ENCODE measurements around the gene FN3KRP. TPM values are rescaled to one million over a fixed set of nuclear protein-coding genes. Genes with fewer than 3 reads are reported as not detected.

The FN3KRP gene
- 15.1 and 16.4 TPM in 2 replicates for polyA plus RNA-seq (2011; rRNA removed)
- 7.5 and 9.5 TPM in 2 replicates for polyA minus RNA-seq (2011; rRNA and poly(A)+ RNA removed)

DNA sequence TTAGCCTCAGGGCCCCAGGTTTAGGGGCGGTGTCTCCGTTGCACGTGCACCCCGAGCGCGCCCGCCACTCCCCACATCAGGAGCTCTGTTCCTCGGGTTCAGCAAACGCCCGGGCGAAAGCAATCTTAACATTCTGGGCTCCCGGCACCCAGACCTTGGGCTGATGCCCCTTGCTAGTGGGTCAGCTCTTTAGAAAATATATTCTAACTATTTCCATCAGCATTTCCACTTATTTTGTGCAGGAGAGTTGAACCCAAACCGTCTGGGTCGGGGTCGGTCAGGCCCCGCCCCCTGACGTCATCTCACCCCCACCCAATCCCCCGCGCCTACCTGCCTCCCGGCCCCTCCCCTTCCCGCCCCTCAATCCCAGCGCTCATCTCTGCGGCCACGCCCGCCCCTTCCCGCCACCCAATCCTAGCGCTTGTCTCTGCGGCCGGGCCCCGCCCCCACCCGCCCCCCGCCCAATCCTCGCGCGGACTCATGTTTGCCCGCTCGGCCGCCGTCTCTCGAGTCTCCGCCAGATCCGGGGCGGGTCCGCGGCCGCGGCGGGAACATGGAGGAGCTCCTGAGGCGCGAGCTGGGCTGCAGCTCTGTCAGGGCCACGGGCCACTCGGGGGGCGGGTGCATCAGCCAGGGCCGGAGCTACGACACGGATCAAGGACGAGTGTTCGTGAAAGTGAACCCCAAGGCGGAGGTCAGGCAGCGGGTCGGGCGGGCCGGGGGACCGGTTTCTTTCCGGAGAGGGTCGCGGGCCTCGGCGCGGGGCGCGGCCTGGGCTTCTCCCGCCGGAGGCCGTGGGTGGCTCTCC lies at the start of gene FN3KRP:
FN3KRP (plus strand) TSS at position 504 of the 808 bp plus-strand sequence; CDS start at position 554, 50 bp downstream.
- Histone ChIP-seq H3K27ac (ENCODE audit: low read depth, low read length) (no peak within 1 kb of the TSS), H3K27me3 (ENCODE audit: control insufficient read depth, insufficient read depth, low read length) (no peaks in the 10 kb centered on the region), H3K4me3 (ENCODE audit: low read depth, low read length) (peak within 1 kb of the TSS; percentile 80), H3K9me3 (ENCODE audit: control insufficient read depth, insufficient read depth, low read length) (no peaks in the 10 kb centered on the region; the same call in 1 of the 2 replicates)
- no peak for TF ChIP-seq CTCF (IDR thresholded peaks at IDR 0.05; ENCODE audit: low read depth, low read length)
- peak; percentile 51 for DNase-seq (ENCODE audit: low read depth, low spot score)
- ChIA-PET CTCF (interaction anchor here (0.6 kb wide), 1 partner anchor 48 kb away, joined by 3 read pairs; no protein-coding TSS in a partner anchor), POLR2A (interaction anchor here (0.6 to 1.0 kb wide), 6 partner anchors 8 to 1946 kb away, joined by 3 to 10 read pairs (median 6); no protein-coding TSS in a partner anchor)

GRCh38 chr17:82666931-82667667 lies 49.4 kb upstream of the FN3KRP start:
- no peak overlapping the region for H3K27ac ChIP-seq (ENCODE audit: low read depth, low read length)
- no peaks in the 10 kb centered on the region for H3K27me3 ChIP-seq (ENCODE audit: control insufficient read depth, insufficient read depth, low read length)
- CTCF ChIA-PET = interaction anchor here (1.8 kb wide), 1 partner anchor 105 kb away, joined by 15 read pairs; no protein-coding TSS in a partner anchor
- POLR2A ChIA-PET = no interaction called here
- no peak for DNase-seq (ENCODE audit: low read depth, low spot score)
- no peak overlapping the region for H3K4me3 ChIP-seq (ENCODE audit: low read depth, low read length)
- TF ChIP-seq CTCF (IDR thresholded peaks at IDR 0.05; ENCODE audit: low read depth, low read length) = no peak
- H3K9me3 ChIP-seq (ENCODE audit: control insufficient read depth, insufficient read depth, low read length) = no peaks in the 10 kb centered on the region; the same call in 1 of the 2 replicates

DNA sequence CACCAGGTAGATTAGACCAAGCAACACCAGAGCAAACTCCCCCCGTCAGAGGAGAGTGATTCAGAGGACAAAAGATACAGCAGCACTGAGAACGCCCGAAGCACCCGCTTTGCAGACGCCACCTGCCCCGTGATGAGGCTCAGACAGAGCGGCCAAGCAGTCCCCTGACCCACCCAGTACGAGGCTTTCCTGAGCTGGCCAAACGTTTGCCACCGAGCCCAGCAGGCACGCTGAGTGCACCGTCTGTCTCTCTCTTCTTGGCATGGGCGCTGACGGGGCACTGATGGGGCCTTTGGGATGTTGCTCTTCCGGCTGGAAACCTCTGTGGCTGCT lies 48.9 kb upstream of the FN3KRP start:
- CTCF ChIA-PET = interaction anchor here (0.6 to 2.4 kb wide), 5 partner anchors 11 to 107 kb away, joined by 3 to 15 read pairs (median 7); partner anchors contain the start of gene FN3KRP
- H3K4me3 ChIP-seq (ENCODE audit: low read depth, low read length) = no peak overlapping the region
- POLR2A ChIA-PET = no interaction called here

GRCh38 chr17:82668024-82668630 lies 48.4 kb upstream of the FN3KRP start:
- H3K27me3 ChIP-seq (ENCODE audit: control insufficient read depth, insufficient read depth, low read length) = no peaks in the 10 kb centered on the region
- CTCF ChIA-PET = interaction anchor here (0.6 to 2.4 kb wide), 9 partner anchors 10 to 208 kb away, joined by 3 to 15 read pairs (median 4); partner anchors contain the start of gene FN3KRP
- TF ChIP-seq CTCF (IDR thresholded peaks at IDR 0.05; ENCODE audit: low read depth, low read length) = no peak
- H3K27ac ChIP-seq (ENCODE audit: low read depth, low read length) = no peak overlapping the region
- POLR2A ChIA-PET = interaction anchor here (0.8 kb wide), 1 partner anchor 48 kb away, joined by 10 read pairs; the partner anchor contains the start of gene FN3KRP
- no peak for DNase-seq (ENCODE audit: low read depth, low spot score)
- no peak overlapping the region for H3K4me3 ChIP-seq (ENCODE audit: low read depth, low read length)
- H3K9me3 ChIP-seq (ENCODE audit: control insufficient read depth, insufficient read depth, low read length) = no peaks in the 10 kb centered on the region; the same call in 1 of the 2 replicates

More for the DNA sequence above, 48.9 kb upstream of the FN3KRP start:
- TF ChIP-seq CTCF (IDR thresholded peaks at IDR 0.05; ENCODE audit: low read depth, low read length) = no peak
- Histone ChIP-seq H3K27me3 (ENCODE audit: control insufficient read depth, insufficient read depth, low read length) (no peaks in the 10 kb centered on the region), H3K9me3 (ENCODE audit: control insufficient read depth, insufficient read depth, low read length) (no peaks in the 10 kb centered on the region; the same call in 1 of the 2 replicates), H3K27ac (ENCODE audit: low read depth, low read length) (no peak overlapping the region)
- DNase-seq (ENCODE audit: low read depth, low spot score) = no peak

Measured in AG04450 (cell line).